Tibial nerve (tissue), 3 donors: ENCODE measurements around the gene VGF.

Experiments used
- POLR2A ChIP-seq, 2 donors: fragments of 450-650 bp; IDR thresholded peaks; one replicate each; pipeline ENCODE4 v1.6.1; 2017; ENCODE audit warnings: antibody characterized with exemption in 2 of 2, mild to moderate bottlenecking in 2 of 2, moderate library complexity in 2 of 2
- TF ChIP-seq, protein P1 (sequence below), 5 experiments: fragments of 200-600 bp in 3 of 5; fragments of 450-650 bp in 2 of 5; sonication (generic) in 3 of 5; IDR thresholded peaks; one replicate each; pipeline ENCODE4 v1.5.1; 2016 to 2019; ENCODE audit warnings: antibody characterized with exemption in 5 of 5, mild to moderate bottlenecking in 3 of 5, moderate library complexity in 2 of 5

DNA sequence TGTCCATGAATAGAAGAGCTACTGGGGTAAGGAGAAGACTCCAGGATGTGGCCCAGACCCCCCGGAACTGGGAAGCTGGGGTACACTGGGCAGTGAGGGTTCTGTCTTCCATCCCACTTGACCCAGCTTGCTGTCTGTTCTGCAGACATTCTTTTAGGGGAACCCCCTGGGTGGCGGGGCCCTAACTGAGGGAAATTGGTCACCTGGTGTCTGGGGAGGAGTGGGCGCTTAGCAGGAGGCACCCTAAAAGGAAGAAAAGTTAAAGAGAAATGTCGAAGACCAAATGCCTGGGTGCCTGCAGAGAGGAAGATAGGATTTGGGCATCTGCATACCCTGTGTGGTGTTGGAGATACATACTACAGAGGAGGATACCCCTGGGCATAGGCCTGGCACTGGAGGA lies 10.1 kb downstream of the VGF start:
- no peak for TF ChIP-seq POLR2A (IDR thresholded peaks at IDR 0.05)
- TF ChIP-seq, protein P1, sequence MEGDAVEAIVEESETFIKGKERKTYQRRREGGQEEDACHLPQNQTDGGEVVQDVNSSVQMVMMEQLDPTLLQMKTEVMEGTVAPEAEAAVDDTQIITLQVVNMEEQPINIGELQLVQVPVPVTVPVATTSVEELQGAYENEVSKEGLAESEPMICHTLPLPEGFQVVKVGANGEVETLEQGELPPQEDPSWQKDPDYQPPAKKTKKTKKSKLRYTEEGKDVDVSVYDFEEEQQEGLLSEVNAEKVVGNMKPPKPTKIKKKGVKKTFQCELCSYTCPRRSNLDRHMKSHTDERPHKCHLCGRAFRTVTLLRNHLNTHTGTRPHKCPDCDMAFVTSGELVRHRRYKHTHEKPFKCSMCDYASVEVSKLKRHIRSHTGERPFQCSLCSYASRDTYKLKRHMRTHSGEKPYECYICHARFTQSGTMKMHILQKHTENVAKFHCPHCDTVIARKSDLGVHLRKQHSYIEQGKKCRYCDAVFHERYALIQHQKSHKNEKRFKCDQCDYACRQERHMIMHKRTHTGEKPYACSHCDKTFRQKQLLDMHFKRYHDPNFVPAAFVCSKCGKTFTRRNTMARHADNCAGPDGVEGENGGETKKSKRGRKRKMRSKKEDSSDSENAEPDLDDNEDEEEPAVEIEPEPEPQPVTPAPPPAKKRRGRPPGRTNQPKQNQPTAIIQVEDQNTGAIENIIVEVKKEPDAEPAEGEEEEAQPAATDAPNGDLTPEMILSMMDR (IDR thresholded peaks at IDR 0.05): no peak
